NCI-H526 (cell line): Measurements from ENCODE around the gene ZNF678.

Source experiments
- DNase-seq, 2 experiments: peaks; one replicate each; lab custom pipeline; 2025; lab: John Stamatoyannopoulos, UW

ZNF678 gene

DNA sequence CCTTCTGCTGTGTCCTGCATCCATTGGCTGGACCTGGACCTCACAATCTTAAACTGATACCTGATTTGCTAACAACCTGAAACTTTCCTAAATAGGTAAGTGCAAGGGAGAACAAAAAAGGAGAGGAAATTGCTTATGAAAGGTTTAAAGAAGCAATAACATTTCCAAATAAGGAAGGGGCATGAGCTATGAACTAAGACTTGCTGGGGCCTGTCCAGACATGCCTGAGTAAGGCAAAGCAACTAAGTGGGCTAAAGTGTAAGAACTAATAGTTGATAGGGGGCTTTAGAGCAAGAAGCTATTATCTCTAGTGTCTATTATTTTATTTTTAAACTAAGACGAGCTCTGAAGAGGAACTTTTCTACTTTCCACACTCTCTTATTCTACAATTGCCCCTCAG, 160.1 kb downstream of the ZNF678 start:
- no peak for DNase-seq

DNA sequence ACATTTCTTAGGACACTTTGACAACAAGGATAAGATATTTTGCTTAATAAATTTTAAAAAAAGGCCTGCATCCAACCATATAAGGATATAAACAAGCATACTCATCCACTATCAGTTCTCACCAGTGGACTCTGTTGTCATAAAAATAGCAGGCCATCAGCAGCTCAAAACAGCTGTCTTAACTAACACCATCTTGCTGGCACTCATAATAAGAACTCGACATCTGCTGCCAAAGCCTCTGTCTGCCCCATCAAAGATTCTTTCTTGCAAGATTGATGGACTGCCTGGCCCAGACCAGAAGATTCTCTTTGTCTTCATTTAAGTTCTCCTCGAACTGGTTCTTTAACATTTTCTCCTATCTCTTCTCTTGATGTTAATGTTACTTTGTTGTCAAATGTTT, 161.7 kb downstream of the ZNF678 start:
- DNase-seq: no peak

DNA sequence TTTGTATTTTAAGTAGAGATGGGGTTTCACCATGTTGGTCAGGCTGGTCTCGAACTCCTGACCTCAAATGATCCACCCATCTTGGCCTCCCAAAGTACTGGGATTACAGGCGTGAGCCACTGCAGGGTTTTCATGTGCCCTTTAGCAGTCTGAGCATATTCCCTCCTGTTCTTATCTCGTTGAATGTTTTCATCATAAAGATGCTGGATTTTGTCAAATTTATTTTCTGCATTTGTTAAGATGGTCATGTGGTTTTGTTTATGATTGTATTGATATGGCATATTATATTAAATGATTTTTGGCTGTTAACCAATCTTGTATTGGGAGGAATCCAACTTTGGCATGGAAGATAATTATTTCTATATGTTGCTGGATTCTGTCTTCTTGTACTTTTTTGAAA, 163.0 kb downstream of the ZNF678 start:
- DNase-seq: no peak
